Immature natural killer cell (primary cell): ENCODE measurements around the gene GMPPA. TPM values are rescaled to one million over a fixed set of nuclear protein-coding genes. Genes with fewer than 3 reads are reported as not detected.

ENCODE experiments used
- DNase-seq, 3 donors: peaks; one replicate each; pipeline ENCODE4 v3.0.0; 2022; ENCODE audit warnings: mixed read lengths in 1 of 3
- H3K27ac Mint-ChIP-seq, 6 donors: one replicate each; pipeline ENCODE4 v1.8.0; 2020; ENCODE audit warnings: mixed read lengths in 6 of 6, mild to moderate bottlenecking in 5 of 6, inconsistent platforms in 4 of 6, moderate library complexity in 3 of 6
- H3K27me3 Mint-ChIP-seq, 3 donors: one replicate each; pipeline ENCODE4 v1.8.0; 2020 to 2021; ENCODE audit warnings: low read depth in 3 of 3, mild to moderate bottlenecking in 3 of 3, mixed read lengths in 3 of 3, moderate library complexity in 3 of 3, inconsistent platforms in 1 of 3
- H3K36me3 Mint-ChIP-seq, 3 donors: one replicate each; pipeline ENCODE4 v1.8.0; 2020; ENCODE audit warnings: mixed read lengths in 3 of 3, inconsistent platforms in 2 of 3, mild to moderate bottlenecking in 2 of 3
- H3K4me1 Mint-ChIP-seq, 2 donors: one replicate each; pipeline ENCODE4 v1.8.0; 2020; ENCODE audit warnings: inconsistent platforms in 2 of 2, mild to moderate bottlenecking in 2 of 2, mixed read lengths in 2 of 2, moderate library complexity in 1 of 2
- H3K4me3 Mint-ChIP-seq, 5 donors: one replicate each; pipeline ENCODE4 v1.8.0; 2020; ENCODE audit warnings: mild to moderate bottlenecking in 5 of 5, mixed read lengths in 5 of 5, inconsistent platforms in 3 of 5, moderate library complexity in 3 of 5
- H3K9me3 Mint-ChIP-seq, 6 donors: one replicate each; pipeline ENCODE4 v1.8.0; 2020; ENCODE audit warnings: mild to moderate bottlenecking in 6 of 6, mixed read lengths in 6 of 6, inconsistent platforms in 4 of 6, moderate library complexity in 3 of 6
- polyA plus RNA-seq, 3 donors: library from polyadenylated mRNA; unstranded; fragments of 300-500 nt; fragmentation: Illumina TruSeq; gene quantifications; one replicate each; pipeline ENCODE4 v1.2.3, GENCODE V29; 2021

GMPPA gene
- polyA plus RNA-seq = 10 to 100 TPM; 21.4 to 40.9 (median 37.1) TPM

DNA sequence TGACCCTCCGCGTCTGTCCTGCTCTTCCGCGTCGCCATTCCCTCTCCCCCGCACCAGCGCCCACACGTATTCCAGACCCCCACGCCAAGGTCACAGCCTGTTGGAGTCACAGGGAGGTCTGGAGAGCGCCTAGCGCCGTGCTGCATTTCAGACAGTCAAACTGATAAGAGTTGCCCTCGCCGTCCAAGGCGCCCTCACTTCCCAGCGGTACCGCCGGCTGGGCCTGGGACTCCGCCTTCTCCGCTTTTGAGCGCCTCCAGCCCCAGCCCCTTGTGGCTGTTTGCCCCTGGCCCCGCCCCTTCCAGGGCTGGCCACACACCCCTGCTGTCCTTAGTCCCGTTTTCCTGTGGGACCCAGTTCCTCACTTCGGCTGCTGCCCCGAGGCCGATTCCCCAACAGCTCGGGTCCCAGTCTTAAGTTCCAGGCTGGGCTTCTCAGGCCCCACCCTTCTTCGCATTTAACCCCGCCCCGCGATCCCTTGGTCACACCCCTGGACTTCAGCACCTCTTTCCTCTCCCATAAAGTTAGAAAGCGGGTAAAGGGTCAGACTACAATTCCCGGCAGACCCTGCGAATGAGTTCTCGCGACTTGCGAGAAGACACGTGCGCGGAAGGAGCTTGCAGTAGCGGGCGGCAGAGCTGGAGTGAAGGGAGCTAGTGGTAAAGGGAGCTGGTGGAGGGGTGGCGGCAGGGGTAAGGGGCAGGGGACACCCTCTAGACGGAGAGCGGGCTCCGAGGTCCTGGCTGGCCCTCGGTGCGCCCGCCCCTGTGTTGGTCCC is at the start of gene GMPPA:
GMPPA (plus strand) TSS at position 612 of the 778 bp plus-strand sequence. CDS start 1,085 bp downstream, outside the sequence.
- H3K36me3 Mint-ChIP-seq = peaks cover under 1 to 5% (median 2%) of the 10 kb centered on the region in 3 donors
- peaks cover 0 to 2% (median 0%) of the 10 kb centered on the region in 6 donors for H3K9me3 Mint-ChIP-seq
- DNase-seq = peak; percentile 83 to 87 (median 85)
- H3K4me3 Mint-ChIP-seq = peak within 1 kb of the TSS; percentile 94 to 99 (median 96)
- H3K4me1 Mint-ChIP-seq = peaks cover 27 to 36% of the 10 kb centered on the region in 2 donors
- H3K27me3 Mint-ChIP-seq = peaks cover 5 to 13% (median 12%) of the 10 kb centered on the region in 3 donors
- H3K27ac Mint-ChIP-seq = peak within 1 kb of the TSS; percentile 80 to 95 (median 92)

- no peaks in the 10 kb centered on the region for H3K9me3 Mint-ChIP-seq
- no peak for DNase-seq
- peak overlapping the region in 1 of 5 donors; percentile 36 for H3K4me3 Mint-ChIP-seq
- peaks cover 0 to 14% (median 4%) of the 10 kb centered on the region in 3 donors for H3K27me3 Mint-ChIP-seq
- H3K36me3 Mint-ChIP-seq = no peaks in the 10 kb centered on the region
- H3K27ac Mint-ChIP-seq = no peak overlapping the region
- no peaks in the 10 kb centered on the region for H3K4me1 Mint-ChIP-seq
Measured at GRCh38 chr2:219449609-219450008, 49.1 kb upstream of the GMPPA start.

- Mint-ChIP-seq H3K9me3 (no peaks in the 10 kb centered on the region), H3K36me3 (no peaks in the 10 kb centered on the region), H3K4me1 (no peaks in the 10 kb centered on the region), H3K4me3 (no peak overlapping the region), H3K27me3 (peaks cover 0 to 12% (median 5%) of the 10 kb centered on the region in 3 donors), H3K27ac (no peak overlapping the region)
- no peak for DNase-seq
Measured at GRCh38 chr2:219451661-219452360, 46.9 kb upstream of the GMPPA start.

- Mint-ChIP-seq H3K4me3 (no peak overlapping the region), H3K27ac (no peak overlapping the region), H3K27me3 (peaks cover 0 to 12% (median 5%) of the 10 kb centered on the region in 3 donors)
Measured at GRCh38 chr2:219452361-219453317, 46.1 kb upstream of the GMPPA start.

DNA sequence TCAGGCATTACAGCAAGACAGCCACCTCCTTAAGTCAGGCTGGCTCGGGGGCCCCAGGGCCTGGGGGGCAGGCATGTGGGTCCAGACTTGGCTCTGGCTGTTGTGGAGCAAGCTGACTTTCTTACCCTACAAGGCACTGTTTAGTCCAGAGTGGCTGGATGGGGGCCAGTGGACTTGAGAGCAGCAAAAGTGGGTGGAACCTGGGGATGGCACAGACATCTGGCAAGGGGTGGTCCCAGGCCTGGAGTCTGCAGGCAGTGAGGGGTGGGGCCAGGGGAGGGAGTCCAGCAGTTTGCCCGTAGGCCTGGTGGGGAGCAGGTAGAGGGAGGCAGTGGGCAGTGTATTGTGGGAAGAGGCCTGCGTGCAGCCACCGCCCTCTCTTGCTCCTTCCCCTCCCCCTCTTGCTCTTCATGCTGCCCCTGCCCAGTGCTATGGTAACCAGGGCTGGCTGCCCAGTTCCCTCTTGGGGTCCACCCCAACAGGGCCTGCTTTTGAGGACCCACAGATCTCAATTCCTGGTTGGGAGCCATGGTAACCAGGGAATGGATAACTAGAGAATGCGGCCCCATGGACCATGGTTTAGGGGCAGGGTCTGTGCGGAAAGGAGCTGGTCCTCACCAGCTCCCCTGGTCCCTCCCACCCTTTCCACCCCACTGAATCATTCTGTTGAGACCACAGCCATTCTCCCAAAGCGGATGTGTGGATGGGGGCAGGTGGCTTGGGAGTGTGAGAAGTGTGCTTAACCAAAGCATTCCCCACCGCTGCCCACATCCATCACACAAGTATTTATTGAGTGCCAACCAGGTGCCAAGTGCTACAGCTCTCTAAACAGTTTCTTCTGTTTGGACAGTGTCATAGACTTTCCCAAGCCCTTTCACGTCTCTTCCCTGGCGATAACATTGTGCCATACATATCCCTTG is 44.8 kb upstream of the GMPPA start:
- Mint-ChIP-seq H3K9me3 (no peaks in the 10 kb centered on the region), H3K27me3 (peaks cover 0 to 14% (median 5%) of the 10 kb centered on the region in 3 donors), H3K4me3 (no peak overlapping the region)

More at GRCh38 chr2:219452361-219453317, 46.1 kb upstream of the GMPPA start:
- DNase-seq = no peak
- H3K9me3 Mint-ChIP-seq = no peaks in the 10 kb centered on the region
- no peaks in the 10 kb centered on the region for H3K36me3 Mint-ChIP-seq
- no peaks in the 10 kb centered on the region for H3K4me1 Mint-ChIP-seq

GRCh38 chr2:219455581-219455980 is 43.1 kb upstream of the GMPPA start:
- Mint-ChIP-seq H3K27me3 (peaks cover 0 to 9% (median 2%) of the 10 kb centered on the region in 3 donors), H3K9me3 (no peaks in the 10 kb centered on the region), H3K27ac (no peak overlapping the region), H3K36me3 (no peaks in the 10 kb centered on the region), H3K4me1 (no peaks in the 10 kb centered on the region), H3K4me3 (no peak overlapping the region)
- DNase-seq = no peak

More for the DNA sequence above, 44.8 kb upstream of the GMPPA start:
- Mint-ChIP-seq H3K36me3 (no peaks in the 10 kb centered on the region), H3K27ac (no peak overlapping the region), H3K4me1 (no peaks in the 10 kb centered on the region)
- DNase-seq = no peak

DNA sequence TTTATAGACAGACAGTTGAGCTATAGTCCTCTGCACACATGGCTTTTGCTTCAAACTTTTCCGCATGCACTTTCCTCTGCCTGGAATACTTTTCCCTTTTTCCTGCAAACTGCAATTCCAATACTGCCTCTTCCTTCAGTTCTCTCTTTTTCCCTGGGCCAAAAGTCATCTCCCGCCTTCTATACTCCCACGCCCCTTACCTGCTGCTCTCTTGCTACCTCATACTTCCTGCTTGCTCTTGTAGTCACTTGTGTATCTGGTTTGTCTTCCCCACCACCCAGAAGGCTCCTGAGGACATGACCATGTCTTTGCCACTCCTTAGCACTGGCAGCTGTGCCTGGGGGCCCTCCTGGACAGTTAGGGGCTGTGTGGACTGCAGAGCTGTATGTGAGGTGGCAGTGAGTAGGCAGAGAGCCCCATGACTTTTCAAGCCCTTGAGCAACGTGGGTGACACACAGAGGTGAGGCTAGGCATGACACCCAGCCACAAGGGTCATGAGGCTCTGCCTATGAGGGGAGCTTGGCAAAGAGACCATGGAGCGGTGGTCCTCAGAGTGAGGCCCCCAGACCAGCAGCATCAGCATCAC is 40.8 kb upstream of the GMPPA start:
- no peaks in the 10 kb centered on the region for H3K4me1 Mint-ChIP-seq
- DNase-seq = no peak
- no peak overlapping the region for H3K4me3 Mint-ChIP-seq
- H3K27ac Mint-ChIP-seq = peak overlapping the region in 1 of 6 donors; percentile 53
- peaks cover 2 to 7% (median 3%) of the 10 kb centered on the region in 3 donors for H3K27me3 Mint-ChIP-seq
- H3K9me3 Mint-ChIP-seq = no peaks in the 10 kb centered on the region
- no peaks in the 10 kb centered on the region for H3K36me3 Mint-ChIP-seq

DNA sequence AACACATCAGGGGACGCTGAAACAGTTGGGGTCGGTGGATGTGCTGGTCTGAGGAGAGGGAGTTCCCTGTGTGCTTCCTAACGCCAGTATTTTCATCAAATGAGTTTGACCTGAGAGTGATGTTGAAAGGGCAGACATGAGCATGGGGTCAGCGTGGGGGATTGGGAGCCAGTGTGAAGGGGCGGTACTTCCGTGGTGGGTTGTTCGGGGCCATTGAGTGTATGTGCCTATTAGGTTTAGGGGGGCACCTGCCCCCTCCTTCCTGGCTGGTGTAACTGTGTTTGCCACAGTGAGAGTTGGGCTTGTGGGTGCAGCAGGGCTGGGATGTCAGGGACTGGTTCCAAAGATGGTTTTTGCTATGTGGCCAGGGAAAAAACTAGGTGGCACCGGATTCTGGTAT is 39.7 kb upstream of the GMPPA start:
- peaks cover 2 to 6% (median 3%) of the 10 kb centered on the region in 3 donors for H3K27me3 Mint-ChIP-seq
- no peaks in the 10 kb centered on the region for H3K9me3 Mint-ChIP-seq
- no peak overlapping the region for H3K27ac Mint-ChIP-seq
- no peaks in the 10 kb centered on the region for H3K4me1 Mint-ChIP-seq
- no peak overlapping the region for H3K4me3 Mint-ChIP-seq
- no peaks in the 10 kb centered on the region for H3K36me3 Mint-ChIP-seq
- DNase-seq = no peak

GRCh38 chr2:219459460-219460311 is 39.0 kb upstream of the GMPPA start:
- DNase-seq = peak; percentile 30 to 35 (median 31)
- H3K36me3 Mint-ChIP-seq = no peaks in the 10 kb centered on the region
- H3K27me3 Mint-ChIP-seq = peaks cover 2 to 6% (median 3%) of the 10 kb centered on the region in 3 donors
- no peak overlapping the region for H3K27ac Mint-ChIP-seq
- H3K4me1 Mint-ChIP-seq = no peaks in the 10 kb centered on the region
- no peak overlapping the region for H3K4me3 Mint-ChIP-seq
- no peaks in the 10 kb centered on the region for H3K9me3 Mint-ChIP-seq

DNA sequence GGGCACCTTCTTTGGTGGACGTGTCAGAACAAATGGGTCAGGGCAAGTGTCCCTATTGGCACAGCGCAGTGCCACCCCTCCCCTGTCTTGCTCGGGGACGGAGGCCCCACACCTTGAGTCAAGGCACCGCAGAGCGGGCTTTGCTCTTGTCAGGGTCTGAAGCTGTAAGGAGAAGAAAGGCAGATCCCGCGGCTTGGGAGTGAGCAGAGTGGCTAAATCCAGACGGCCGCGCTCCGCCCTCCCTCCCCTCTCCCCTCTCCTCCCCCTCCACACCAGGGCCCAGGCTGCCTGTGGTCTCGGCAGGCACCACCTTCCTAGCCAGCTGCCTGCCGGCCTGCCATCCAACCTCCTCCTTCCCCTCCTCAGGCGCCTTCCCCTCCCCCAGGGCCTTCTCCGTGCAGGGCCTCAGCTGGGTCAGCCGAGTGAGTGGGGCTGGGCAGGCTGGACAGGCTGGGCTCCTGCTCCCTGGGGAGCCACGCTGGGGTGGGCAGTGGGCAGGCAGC is 38.2 kb upstream of the GMPPA start:
- no peaks in the 10 kb centered on the region for H3K9me3 Mint-ChIP-seq
- H3K27ac Mint-ChIP-seq = no peak overlapping the region
- H3K4me1 Mint-ChIP-seq = no peaks in the 10 kb centered on the region
- H3K27me3 Mint-ChIP-seq = peaks cover 2 to 6% (median 3%) of the 10 kb centered on the region in 3 donors
- H3K4me3 Mint-ChIP-seq = no peak overlapping the region
- DNase-seq = no peak
- no peaks in the 10 kb centered on the region for H3K36me3 Mint-ChIP-seq

DNA sequence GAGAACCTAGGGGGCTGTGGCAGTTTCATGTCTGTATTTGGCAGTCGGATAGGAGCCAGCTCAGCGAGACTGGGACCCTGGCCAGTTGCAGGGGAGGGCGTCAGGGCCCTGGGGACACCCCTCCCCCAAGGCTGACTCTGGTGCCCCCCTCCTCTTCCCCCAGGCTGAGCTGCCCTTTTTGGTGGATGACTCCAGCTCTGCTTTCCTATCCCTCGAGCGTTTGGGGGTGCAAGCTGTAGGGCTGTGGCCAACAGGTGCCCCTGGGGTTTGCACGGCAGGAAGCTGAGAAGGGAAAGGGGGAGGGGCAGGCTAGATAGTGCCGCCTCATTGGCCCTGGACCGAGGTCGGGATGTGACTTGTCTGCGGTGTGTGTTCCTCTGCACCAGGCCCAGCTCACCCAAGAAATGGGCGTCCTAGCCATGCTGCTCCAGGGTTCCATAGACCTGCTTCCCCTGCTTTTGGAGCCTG is 37.6 kb upstream of the GMPPA start:
- no peak for DNase-seq
- Mint-ChIP-seq H3K4me3 (no peak overlapping the region), H3K27me3 (peaks cover 2 to 5% (median 3%) of the 10 kb centered on the region in 3 donors), H3K27ac (no peak overlapping the region), H3K4me1 (no peaks in the 10 kb centered on the region), H3K9me3 (no peaks in the 10 kb centered on the region), H3K36me3 (no peaks in the 10 kb centered on the region)
